Epithelial cell of esophagus (primary cell): ENCODE results near the gene FRAS1.

Source experiments
- DNase-seq: peaks from one replicate; pipeline ENCODE4 v3.0.0; 2010; ENCODE audit warnings: low read depth
- H3K4me3 ChIP-seq: 2 replicates; pipeline ENCODE4 v1.5.1; 2011; ENCODE audit warnings: mild to moderate bottlenecking, low read length, control low read depth
- CTCF ChIP-seq: IDR thresholded peaks from 2 replicates; pipeline ENCODE4 v1.5.1; 2011; ENCODE audit warnings: low read depth, mild to moderate bottlenecking, low read length, control low read depth, inconsistent platforms; ENCODE audit not compliant: insufficient read depth; ENCODE audit errors: missing control alignments

The FRAS1 gene

GRCh38 chr4:78346222-78346621 is 289.1 kb downstream of the FRAS1 start:
- no peak overlapping the region for H3K4me3 ChIP-seq
- no peak for DNase-seq
- no peak for TF ChIP-seq CTCF

- H3K4me3 ChIP-seq = no peak overlapping the region
- no peak for TF ChIP-seq CTCF
- DNase-seq = no peak
Measured at GRCh38 chr4:78347527-78347926, 290.4 kb downstream of the FRAS1 start.

- TF ChIP-seq CTCF = no peak
- H3K4me3 ChIP-seq = no peak overlapping the region
- DNase-seq = no peak
Measured at GRCh38 chr4:78353921-78354320, 296.8 kb downstream of the FRAS1 start.

GRCh38 chr4:78354782-78355181 is 297.7 kb downstream of the FRAS1 start:
- no peak for TF ChIP-seq CTCF
- H3K4me3 ChIP-seq = no peak overlapping the region
- no peak for DNase-seq

- no peak for TF ChIP-seq CTCF
Measured at GRCh38 chr4:78355306-78355705, 298.2 kb downstream of the FRAS1 start.

GRCh38 chr4:78356251-78356786 is 299.2 kb downstream of the FRAS1 start:
- no peak overlapping the region for H3K4me3 ChIP-seq
- no peak for DNase-seq
- no peak for TF ChIP-seq CTCF

More at GRCh38 chr4:78355306-78355705, 298.2 kb downstream of the FRAS1 start:
- no peak for DNase-seq
- no peak overlapping the region for H3K4me3 ChIP-seq

GRCh38 chr4:78357122-78357521 is 300.0 kb downstream of the FRAS1 start:
- no peak overlapping the region for H3K4me3 ChIP-seq
- no peak for DNase-seq
- TF ChIP-seq CTCF = no peak
